Keratinocyte (primary cell): ENCODE measurements around the gene PPM1M. TPM values are rescaled to one million over a fixed set of nuclear protein-coding genes. Genes with fewer than 3 reads are reported as not detected.

Experiments
- DNase-seq: peaks from one replicate; pipeline ENCODE4 v3.0.0-alpha.2; 2011; ENCODE audit warnings: low read depth, missing footprints, low spot score
- FAIRE-seq: peaks from 2 replicates; lab custom pipeline; 2011; peaks lifted over from hg19 to GRCh38; lab: Jason Lieb, UNC
- H2AFZ ChIP-seq: 2 replicates; pipeline ENCODE4 v1.6.0; 2012; ENCODE audit warnings: low read length, control low read depth, inconsistent platforms; ENCODE audit not compliant: control insufficient read depth
- H3K27ac ChIP-seq: 2 replicates; pipeline ENCODE4 v1.5.1; 2011; ENCODE audit warnings: low read length; ENCODE audit not compliant: control insufficient read depth, insufficient read depth
- H3K27me3 ChIP-seq: 3 replicates; pipeline ENCODE4 v1.6.0; 2011; ENCODE audit warnings: low read length; ENCODE audit not compliant: control insufficient read depth, insufficient read depth; ENCODE audit errors: extremely low read depth
- H3K36me3 ChIP-seq, 2 experiments: 2 replicates in 1 of 2; 3 replicates in 1 of 2; pipeline ENCODE4 v1.5.1; 2011; ENCODE audit warnings: low read length in 2 of 2, mild to moderate bottlenecking in 1 of 2; ENCODE audit not compliant: control insufficient read depth in 2 of 2, insufficient read depth in 2 of 2; ENCODE audit errors: extremely low read depth in 1 of 2
- H3K4me1 ChIP-seq: 3 replicates; pipeline ENCODE4 v1.5.1; 2011; ENCODE audit warnings: low read length; ENCODE audit not compliant: control insufficient read depth, insufficient read depth; ENCODE audit errors: extremely low read depth
- H3K4me2 ChIP-seq: 3 replicates; pipeline ENCODE4 v1.6.0; 2011; ENCODE audit warnings: low read depth, low read length; ENCODE audit not compliant: control insufficient read depth, insufficient read depth; ENCODE audit errors: extremely low read depth
- H3K4me3 ChIP-seq, 3 experiments: fragments of 200-600 bp in 1 of 3; sonication (generic) in 1 of 3; 2 replicates in 2 of 3; 3 replicates in 1 of 3; pipeline ENCODE4 v1.5.1; 2011 to 2016; ENCODE audit warnings: low read length in 3 of 3, mild to moderate bottlenecking in 3 of 3, control low read depth in 2 of 3, inconsistent platforms in 1 of 3, low read depth in 1 of 3, mixed read lengths in 1 of 3, mixed run types in 1 of 3, moderate library complexity in 1 of 3; ENCODE audit not compliant: control insufficient read depth in 2 of 3, insufficient read depth in 2 of 3; ENCODE audit errors: extremely low read depth in 1 of 3
- H3K79me2 ChIP-seq: 2 replicates; pipeline ENCODE4 v1.6.0; 2012; ENCODE audit warnings: low read length; ENCODE audit not compliant: control insufficient read depth, insufficient read depth
- H3K9ac ChIP-seq: 3 replicates; pipeline ENCODE4 v1.6.0; 2011; ENCODE audit warnings: low read length; ENCODE audit not compliant: control insufficient read depth, insufficient read depth; ENCODE audit errors: extremely low read depth
- H3K9me1 ChIP-seq: 3 replicates; pipeline ENCODE4 v1.6.0; 2011; ENCODE audit warnings: low read length; ENCODE audit not compliant: control insufficient read depth, insufficient read depth; ENCODE audit errors: extremely low read depth
- H3K9me3 ChIP-seq: 2 replicates; pipeline ENCODE4 v1.5.1; 2012; ENCODE audit warnings: low read depth, low read length; ENCODE audit not compliant: control insufficient read depth
- H4K20me1 ChIP-seq: 3 replicates; pipeline ENCODE4 v1.6.0; 2011; ENCODE audit warnings: low read length; ENCODE audit not compliant: control insufficient read depth, insufficient read depth; ENCODE audit errors: extremely low read depth
- EZH2 ChIP-seq: IDR thresholded peaks from one replicate; pipeline ENCODE4 v1.6.1; 2012; ENCODE audit warnings: inconsistent platforms, mild to moderate bottlenecking, low read length, moderate library complexity
- dilution Hi-C: fragments of 300-500 bp; cut with MboI; formaldehyde crosslinking; loops from one replicate; pipeline ENCODE4 v1.7.0; 2020; ENCODE audit warnings: low sequenced_read_pairs; ENCODE audit not compliant: extremely low pct_ligation_motif_present
- polyA plus RNA-seq, 5 experiments: library from polyadenylated mRNA; depleted of rRNA in 3 of 5; stranded (reverse) in 3 of 5; stranded (forward) in 1 of 5; unstranded in 1 of 5; fragments of >200 nt; gene quantifications; 1 replicate in 1 of 5; 2 replicates in 3 of 5; 3 replicates in 1 of 5; pipeline versions ENCODE4 v1.2.1 to v1.2.3, GENCODE V29; 2011 to 2012; ENCODE audit warnings: missing spikeins in 2 of 5, low read depth in 1 of 5, low replicate concordance in 1 of 5
- TF ChIP-seq, protein P1 (sequence below), 3 experiments: IDR thresholded peaks in 1 of 3; conservative IDR thresholded peaks in 1 of 3; optimal IDR thresholded peaks in 1 of 3; 2 replicates in 2 of 3; 3 replicates in 1 of 3; pipeline versions ENCODE3 to v1.5.1; 2011; ENCODE audit warnings: low read length in 3 of 3, mild to moderate bottlenecking in 3 of 3, moderate library complexity in 2 of 3, control low read depth in 1 of 3, inconsistent platforms in 1 of 3; ENCODE audit not compliant: insufficient read depth in 2 of 3; ENCODE audit errors: extremely low read depth in 1 of 3

PPM1M gene
- polyA plus RNA-seq, 1 donor (not counting 4 experiments of a cell fraction or from before 2014, with no cell fraction given), result 6.4 TPM

- H3K9me1 ChIP-seq, result no peaks in the 10 kb centered on the region
- peaks cover 22% of the 10 kb centered on the region for H3K79me2 ChIP-seq
- no peak overlapping the region for H3K9ac ChIP-seq
- H3K27ac ChIP-seq, result no peak overlapping the region
- H3K4me3 ChIP-seq, result no peak overlapping the region
- dilution Hi-C loops, result no loop called here
- no peak overlapping the region for H2AFZ ChIP-seq
- no peak for DNase-seq
- no peaks in the 10 kb centered on the region for H3K9me3 ChIP-seq
- TF ChIP-seq, protein P1, sequence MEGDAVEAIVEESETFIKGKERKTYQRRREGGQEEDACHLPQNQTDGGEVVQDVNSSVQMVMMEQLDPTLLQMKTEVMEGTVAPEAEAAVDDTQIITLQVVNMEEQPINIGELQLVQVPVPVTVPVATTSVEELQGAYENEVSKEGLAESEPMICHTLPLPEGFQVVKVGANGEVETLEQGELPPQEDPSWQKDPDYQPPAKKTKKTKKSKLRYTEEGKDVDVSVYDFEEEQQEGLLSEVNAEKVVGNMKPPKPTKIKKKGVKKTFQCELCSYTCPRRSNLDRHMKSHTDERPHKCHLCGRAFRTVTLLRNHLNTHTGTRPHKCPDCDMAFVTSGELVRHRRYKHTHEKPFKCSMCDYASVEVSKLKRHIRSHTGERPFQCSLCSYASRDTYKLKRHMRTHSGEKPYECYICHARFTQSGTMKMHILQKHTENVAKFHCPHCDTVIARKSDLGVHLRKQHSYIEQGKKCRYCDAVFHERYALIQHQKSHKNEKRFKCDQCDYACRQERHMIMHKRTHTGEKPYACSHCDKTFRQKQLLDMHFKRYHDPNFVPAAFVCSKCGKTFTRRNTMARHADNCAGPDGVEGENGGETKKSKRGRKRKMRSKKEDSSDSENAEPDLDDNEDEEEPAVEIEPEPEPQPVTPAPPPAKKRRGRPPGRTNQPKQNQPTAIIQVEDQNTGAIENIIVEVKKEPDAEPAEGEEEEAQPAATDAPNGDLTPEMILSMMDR (optimal IDR thresholded peaks at IDR 0.05 in 1 of 3, IDR thresholded peaks at IDR 0.05 in 1 of 3, conservative IDR thresholded peaks at IDR 0.05 in 1 of 3; ENCODE audit: extremely low read depth in 1 of 3, insufficient read depth in 2 of 3, low read length in 3 of 3), result no peak
- no peak for TF ChIP-seq EZH2
- peaks cover 11% of the 10 kb centered on the region for H3K4me1 ChIP-seq
- H4K20me1 ChIP-seq, result peaks cover 4% of the 10 kb centered on the region
- peaks cover 38 to 52% of the 10 kb centered on the region in 2 experiments for H3K36me3 ChIP-seq
- FAIRE-seq, result no peak
- H3K4me2 ChIP-seq, result no peak overlapping the region
- no peaks in the 10 kb centered on the region for H3K27me3 ChIP-seq
Measured at GRCh38 chr3:52257911-52258310, 12.4 kb downstream of the PPM1M start.

DNA sequence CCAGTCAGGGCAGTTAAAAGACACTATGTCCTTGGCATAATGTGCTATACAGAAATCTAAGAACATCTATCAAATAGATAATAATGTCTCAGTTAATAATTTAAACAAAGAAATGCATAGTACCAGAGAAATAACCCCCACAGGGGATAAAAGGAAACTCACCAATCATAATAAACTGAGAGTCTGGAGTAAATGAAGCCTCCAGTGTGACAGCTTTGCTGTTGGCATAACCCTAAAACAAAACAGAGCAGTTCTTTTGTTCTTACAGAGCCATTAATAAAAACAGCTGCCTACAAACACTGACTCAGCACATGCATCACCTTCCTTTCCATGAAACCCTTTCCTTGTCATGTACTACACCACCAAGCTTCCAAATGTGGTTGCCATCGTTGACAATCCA is 13.5 kb downstream of the PPM1M start:
- dilution Hi-C loops, result no loop called here
- no peak overlapping the region for H3K9ac ChIP-seq
- no peaks in the 10 kb centered on the region for H3K9me1 ChIP-seq
- TF ChIP-seq EZH2, result no peak
- TF ChIP-seq, protein P1 (optimal IDR thresholded peaks at IDR 0.05 in 1 of 3, IDR thresholded peaks at IDR 0.05 in 1 of 3, conservative IDR thresholded peaks at IDR 0.05 in 1 of 3; ENCODE audit: extremely low read depth in 1 of 3, insufficient read depth in 2 of 3, low read length in 3 of 3), result no peak
- no peaks in the 10 kb centered on the region for H3K27me3 ChIP-seq
- FAIRE-seq, result no peak
- H3K79me2 ChIP-seq, result peaks cover 33% of the 10 kb centered on the region
- H3K4me1 ChIP-seq, result peaks cover 3% of the 10 kb centered on the region
- peaks cover 2% of the 10 kb centered on the region for H4K20me1 ChIP-seq
- DNase-seq, result no peak
- peaks cover 41 to 54% of the 10 kb centered on the region in 2 experiments for H3K36me3 ChIP-seq
- H3K27ac ChIP-seq, result no peak overlapping the region
- no peak overlapping the region for H3K4me3 ChIP-seq
- no peaks in the 10 kb centered on the region for H3K9me3 ChIP-seq
- no peak overlapping the region for H3K4me2 ChIP-seq
- H2AFZ ChIP-seq, result no peak overlapping the region
